KOPT-K1 (cell line): ENCODE measurements around the gene TMEM131.

ENCODE experiments used
- H3K27ac ChIP-seq: fragments of 200-600 bp; sonication (generic); 2 replicates; pipeline ENCODE4 v1.5.1; 2016; ENCODE audit warnings: antibody characterized with exemption, mild to moderate bottlenecking, low read depth, low read length; ENCODE audit not compliant: poor library complexity, severe bottlenecking
- H3K36me3 ChIP-seq: fragments of 200-600 bp; sonication (generic); 2 replicates; pipeline ENCODE4 v1.5.1; 2017; ENCODE audit warnings: antibody characterized with exemption, mild to moderate bottlenecking, low read length, moderate library complexity; ENCODE audit not compliant: insufficient read depth
- H3K9me3 ChIP-seq: fragments of 200-600 bp; sonication (generic); 2 replicates; pipeline ENCODE4 v1.5.1; 2017; ENCODE audit warnings: antibody characterized with exemption, low read length, mild to moderate bottlenecking; ENCODE audit not compliant: insufficient read depth, poor library complexity, severe bottlenecking

The TMEM131 gene

DNA sequence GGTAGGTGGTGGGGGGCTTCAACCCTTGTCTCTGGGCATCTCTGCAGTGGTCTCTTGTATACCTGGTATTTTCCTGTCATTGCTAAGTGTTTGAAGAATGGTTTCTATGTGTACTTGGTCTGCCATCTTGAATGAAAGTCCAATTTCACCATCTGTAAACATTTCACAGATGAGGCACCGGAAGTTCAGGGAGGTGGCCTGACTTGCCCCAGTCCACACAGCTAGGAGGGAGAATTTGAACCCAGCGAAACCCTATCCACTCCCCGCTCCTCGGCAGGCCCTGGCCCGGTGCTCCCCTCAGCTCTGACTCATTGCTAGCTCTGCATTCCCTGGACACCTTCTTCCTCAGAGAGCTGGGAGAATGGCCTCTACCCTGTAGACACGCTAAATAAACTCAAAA lies 251.8 kb downstream of the TMEM131 start:
- H3K36me3 ChIP-seq: peaks cover 47% of the 10 kb centered on the region
- no peaks in the 10 kb centered on the region for H3K9me3 ChIP-seq
- H3K27ac ChIP-seq: no peak overlapping the region

DNA sequence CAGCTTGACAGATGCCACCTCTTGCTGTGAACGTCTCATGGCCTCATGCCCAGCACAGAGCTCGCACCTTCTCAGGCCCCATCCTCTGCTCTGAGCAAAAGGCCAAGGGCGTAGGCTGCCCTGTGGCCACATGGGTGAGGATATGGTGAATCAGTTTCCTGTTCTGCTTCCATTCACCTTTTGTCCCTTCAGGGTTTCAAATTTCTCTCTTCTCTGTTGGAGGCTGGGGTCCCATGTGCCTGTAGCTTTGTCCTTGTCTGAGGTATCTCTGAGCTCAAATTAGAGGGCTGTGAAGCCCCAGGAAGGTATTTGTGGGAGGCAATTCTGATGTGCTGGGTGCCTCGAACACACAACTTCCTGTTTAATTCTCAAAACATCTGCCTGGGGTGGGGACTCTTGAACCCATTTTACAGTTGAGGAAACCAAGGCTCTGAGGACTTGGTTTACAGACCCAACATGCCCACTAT lies 253.3 kb downstream of the TMEM131 start:
- Histone ChIP-seq H3K27ac (peak overlapping the region; percentile 43), H3K9me3 (no peaks in the 10 kb centered on the region), H3K36me3 (peaks cover 62% of the 10 kb centered on the region)

DNA sequence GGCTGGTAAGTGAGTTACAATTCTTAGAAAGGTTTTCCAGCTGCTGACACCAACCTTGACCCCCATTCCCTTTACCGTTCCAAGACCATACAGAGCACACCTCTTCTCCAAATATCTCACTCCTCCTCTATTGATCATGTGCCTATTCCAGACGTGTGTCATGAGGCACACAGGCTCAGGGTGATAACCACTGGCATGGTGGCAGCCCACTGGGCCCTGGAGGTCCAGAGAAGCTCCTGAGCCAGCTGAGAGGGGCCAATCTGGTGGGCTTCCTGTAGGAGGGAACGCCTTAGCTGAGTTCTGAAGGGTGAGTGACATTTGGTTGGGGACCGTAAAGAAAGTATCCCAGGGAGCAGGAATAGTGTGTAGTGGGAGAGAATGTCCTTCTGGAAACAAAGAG lies 254.1 kb downstream of the TMEM131 start:
- Histone ChIP-seq H3K9me3 (no peaks in the 10 kb centered on the region), H3K36me3 (peaks cover 69% of the 10 kb centered on the region), H3K27ac (no peak overlapping the region)

DNA sequence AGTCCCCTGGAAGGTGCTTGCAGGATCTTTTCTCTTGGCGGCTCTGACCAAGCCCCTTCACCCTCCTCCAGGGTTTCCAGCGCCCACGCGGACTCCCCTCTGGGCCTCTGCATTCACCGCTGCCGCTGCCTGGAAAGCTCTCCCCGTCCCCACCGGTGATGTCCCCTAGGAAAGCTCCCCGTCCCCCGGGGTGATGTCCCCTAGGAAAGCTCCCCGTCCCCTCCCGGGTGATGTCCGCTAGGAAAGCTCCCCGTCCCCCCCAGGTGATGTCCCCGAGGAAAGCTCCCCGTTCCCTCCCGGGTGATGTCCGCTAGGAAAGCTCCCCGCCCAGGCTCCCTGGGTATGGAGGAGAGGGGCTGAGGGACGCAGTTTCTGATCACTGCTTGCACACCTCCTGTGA lies 254.5 kb downstream of the TMEM131 start:
- Histone ChIP-seq H3K9me3 (no peaks in the 10 kb centered on the region), H3K36me3 (peaks cover 73% of the 10 kb centered on the region), H3K27ac (no peak overlapping the region)

DNA sequence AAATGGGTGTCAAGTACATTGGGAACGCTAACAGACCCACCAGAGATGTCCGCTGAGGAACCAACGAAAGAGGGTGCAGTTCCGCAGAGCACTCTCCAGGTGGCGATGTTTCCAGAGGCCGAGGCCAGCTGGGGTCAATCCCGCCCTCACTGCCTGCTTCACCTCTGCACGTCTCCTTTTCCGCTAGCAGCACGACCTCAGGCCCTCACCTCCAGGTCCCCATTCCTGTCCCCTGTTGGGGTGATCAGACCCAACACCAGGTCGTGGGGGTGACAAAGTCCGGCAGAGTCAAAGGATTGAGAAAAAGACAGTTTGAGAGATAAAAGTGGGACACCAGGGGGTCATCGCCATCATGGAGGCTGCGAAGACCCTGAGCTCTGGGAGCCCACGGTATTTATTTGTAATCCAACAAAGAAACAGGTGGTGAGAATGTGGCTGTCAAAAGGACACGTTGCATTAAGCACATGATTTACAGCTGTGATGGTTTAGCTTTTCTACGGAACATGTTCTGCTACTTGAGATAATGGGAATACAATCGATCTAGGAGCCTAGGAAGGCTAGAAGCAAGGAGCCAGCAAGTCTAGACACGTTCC lies 255.1 kb downstream of the TMEM131 start:
- Histone ChIP-seq H3K36me3 (peaks cover 78% of the 10 kb centered on the region), H3K9me3 (no peaks in the 10 kb centered on the region), H3K27ac (no peak overlapping the region)

DNA sequence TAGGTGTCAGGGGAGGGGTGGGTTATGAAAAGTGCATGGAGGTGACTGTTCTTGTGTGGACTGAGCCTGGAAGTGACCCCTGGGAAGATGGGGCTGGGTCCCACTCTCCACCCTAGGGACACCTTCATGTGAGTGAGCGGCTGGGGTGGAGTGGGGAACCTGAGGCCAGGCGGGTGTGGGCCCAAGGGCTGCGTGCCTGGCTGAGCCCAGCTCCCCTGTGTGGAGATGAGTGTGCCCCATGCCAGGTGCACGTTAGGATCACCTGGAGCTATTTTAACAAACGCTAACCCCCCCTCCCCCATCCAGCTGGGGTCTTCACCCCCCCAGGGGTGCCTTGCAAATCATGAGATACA lies 255.9 kb downstream of the TMEM131 start:
- peaks cover 86% of the 10 kb centered on the region for H3K36me3 ChIP-seq
- H3K27ac ChIP-seq: no peak overlapping the region
- H3K9me3 ChIP-seq: no peaks in the 10 kb centered on the region

DNA sequence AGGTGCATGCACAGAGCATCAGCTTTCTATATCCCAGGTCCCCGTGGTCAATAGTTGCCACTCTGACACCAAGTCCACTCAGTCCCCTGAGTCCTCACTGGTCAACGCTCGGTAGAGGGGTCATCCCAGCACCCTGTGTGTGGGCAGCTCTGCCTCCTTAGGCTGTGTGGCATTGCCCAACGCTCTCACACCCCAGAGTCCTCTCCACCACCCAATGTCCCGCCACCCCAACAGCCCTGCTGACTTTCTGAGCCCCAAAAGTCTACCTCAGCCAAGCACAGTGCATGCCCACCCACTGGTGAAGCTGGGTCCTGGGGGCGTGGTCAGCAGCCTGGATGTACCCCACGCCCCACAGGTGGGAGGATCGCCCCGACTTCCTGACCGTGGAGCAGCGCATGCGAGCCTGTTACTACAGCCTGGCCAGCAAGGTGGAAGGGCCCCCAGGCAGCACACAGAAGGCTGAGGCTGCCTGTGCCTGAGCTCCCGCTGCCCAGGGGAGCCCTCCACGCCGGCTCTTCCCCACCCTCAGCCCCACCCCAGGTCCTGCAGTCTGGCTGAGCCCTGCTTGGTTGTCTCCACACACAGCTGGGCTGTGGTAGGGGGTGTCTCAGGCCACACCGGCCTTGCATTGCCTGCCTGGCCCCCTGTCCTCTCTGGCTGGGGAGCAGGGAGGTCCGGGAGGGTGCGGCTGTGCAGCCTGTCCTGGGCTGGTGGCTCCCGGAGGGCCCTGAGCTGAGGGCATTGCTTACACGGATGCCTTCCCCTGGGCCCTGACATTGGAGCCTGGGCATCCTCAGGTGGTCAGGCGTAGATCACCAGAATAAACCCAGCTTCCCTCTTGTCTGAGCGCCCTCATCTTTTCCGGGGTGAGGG lies 256.5 kb downstream of the TMEM131 start:
- no peaks in the 10 kb centered on the region for H3K9me3 ChIP-seq
- no peak overlapping the region for H3K27ac ChIP-seq
- peaks cover 88% of the 10 kb centered on the region for H3K36me3 ChIP-seq

DNA sequence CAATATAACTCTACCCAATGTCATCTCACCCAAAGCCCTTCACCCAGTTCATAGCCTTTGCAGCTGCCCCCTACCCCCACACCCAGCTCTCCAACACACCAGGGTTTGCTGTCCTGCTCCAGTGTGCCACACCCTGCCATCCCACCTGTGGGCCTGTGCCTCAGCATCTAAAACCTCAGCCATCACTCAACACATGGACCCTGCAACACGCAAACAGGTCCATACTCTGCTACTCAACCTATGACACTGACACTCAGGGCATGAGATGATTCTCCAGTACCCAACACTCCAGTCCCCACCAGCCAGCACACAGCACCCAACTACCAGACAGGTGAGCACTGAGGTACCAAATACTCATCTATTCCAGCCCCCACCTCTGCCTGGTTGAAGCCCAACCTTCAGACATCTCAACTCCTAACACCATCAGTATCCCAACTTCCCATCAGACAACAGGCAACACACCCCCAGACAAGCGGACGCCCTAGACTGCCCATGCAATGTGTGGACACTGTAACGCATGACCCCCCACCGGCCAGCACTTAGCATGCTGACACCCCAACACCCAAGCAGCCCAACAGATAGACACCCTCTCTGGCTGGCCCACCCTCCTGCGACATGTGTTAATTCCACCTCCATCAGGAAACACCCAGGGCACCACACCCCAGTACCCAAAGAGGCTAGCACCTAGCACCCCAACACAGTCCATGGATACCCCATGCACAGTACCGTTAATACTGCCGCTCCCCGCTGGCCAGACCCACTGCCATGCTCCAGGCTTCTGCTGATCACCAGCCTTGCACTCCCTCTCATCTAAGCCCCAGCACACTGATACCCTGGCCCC lies 257.3 kb downstream of the TMEM131 start:
- no peaks in the 10 kb centered on the region for H3K9me3 ChIP-seq
- H3K36me3 ChIP-seq: peaks cover 89% of the 10 kb centered on the region
- no peak overlapping the region for H3K27ac ChIP-seq

DNA sequence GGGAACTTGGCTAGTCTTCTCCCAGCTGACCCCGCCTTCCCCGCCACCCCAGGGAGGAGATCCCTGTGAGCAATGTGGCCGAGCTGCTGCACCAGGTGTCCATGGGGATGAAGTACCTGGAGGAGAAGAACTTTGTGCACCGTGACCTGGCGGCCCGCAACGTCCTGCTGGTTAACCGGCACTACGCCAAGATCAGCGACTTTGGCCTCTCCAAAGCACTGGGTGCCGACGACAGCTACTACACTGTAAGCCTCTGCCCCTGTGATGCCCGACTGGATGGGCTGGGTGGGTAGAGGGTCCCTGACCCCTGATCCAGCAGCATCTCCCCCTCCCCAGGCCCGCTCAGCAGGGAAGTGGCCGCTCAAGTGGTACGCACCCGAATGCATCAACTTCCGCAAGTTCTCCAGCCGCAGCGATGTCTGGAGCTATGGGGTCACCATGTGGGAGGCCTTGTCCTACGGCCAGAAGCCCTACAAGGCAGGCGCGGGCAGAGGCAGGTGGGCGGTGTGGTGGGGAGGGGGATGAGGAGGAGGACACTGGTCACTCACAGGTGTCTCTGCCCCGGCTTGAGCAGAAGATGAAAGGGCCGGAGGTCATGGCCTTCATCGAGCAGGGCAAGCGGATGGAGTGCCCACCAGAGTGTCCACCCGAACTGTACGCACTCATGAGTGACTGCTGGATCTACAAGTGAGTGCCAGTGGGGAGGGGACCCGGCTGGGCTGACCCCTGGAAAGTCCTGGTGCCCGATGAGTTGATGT lies 258.1 kb downstream of the TMEM131 start:
- H3K27ac ChIP-seq: no peak overlapping the region
- peaks cover 97% of the 10 kb centered on the region for H3K36me3 ChIP-seq
- no peaks in the 10 kb centered on the region for H3K9me3 ChIP-seq

DNA sequence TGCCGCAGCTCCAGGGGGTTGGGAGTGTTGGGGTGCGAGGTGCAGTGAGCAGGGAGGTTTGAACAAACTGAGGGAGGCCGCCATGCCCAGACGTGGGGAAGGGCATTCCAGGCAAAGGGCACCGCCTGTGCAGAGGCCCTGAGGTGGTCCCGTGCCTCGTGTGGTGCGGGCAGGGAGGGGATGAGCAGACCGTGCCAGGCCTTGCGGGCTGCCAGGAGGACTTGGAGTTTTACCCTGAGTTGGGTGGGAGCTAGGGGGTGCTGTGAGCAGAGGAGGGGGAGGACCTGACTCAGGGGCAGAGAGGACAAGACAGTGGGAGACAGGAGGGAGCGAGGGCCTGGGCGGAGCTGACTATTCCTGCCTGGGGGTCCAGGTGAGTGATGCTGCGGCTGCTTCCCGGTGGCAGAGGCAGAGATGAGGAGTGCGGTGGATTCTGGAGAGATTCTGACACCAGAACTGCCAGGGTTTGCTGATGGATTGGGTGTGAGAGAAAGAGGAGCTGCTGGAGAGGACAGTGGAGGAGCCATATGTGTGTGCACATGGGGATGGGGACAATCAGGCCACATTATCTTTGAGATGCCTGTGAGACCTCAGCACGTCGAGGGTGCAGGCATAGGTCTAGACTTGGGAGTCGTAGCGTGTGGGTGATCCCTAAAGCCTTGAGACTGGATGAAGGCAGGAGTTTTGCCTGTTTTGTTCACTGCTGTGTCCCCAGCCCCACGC lies 259.0 kb downstream of the TMEM131 start:
- H3K27ac ChIP-seq: no peak overlapping the region
- no peaks in the 10 kb centered on the region for H3K9me3 ChIP-seq
- peaks cover 99% of the 10 kb centered on the region for H3K36me3 ChIP-seq

DNA sequence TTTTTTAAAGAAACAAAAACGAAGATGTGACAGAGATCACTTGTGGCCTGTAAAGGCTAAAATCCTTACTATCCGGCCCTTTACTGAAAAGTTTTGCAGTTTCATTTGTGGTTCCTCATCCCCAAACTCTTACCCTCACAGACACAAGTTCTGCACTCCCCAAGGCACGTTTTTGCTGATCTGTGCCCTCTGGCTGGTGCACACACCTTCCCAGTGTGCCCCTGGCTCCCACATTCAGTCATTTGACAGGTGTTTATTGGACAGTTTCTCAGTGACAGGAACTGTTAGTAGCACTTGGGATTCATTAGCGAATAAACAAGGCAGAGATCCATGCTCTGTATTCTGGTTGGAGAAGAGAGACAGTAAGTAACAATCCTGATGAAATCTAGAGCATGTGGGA lies 259.6 kb downstream of the TMEM131 start:
- Histone ChIP-seq H3K9me3 (no peaks in the 10 kb centered on the region), H3K27ac (no peak overlapping the region), H3K36me3 (peaks cover 99% of the 10 kb centered on the region)

DNA sequence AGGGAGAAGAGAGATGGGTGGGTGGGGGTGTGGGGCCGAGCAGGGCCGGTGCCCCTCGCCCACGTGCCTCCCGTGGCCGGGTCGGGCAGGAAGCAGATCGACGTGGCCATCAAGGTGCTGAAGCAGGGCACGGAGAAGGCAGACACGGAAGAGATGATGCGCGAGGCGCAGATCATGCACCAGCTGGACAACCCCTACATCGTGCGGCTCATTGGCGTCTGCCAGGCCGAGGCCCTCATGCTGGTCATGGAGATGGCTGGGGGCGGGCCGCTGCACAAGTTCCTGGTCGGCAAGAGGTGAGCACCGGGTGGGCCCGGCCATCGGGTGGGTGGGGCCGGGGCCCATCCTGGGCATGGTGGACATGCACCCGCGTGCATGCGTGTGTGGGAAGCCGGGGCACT lies 260.6 kb downstream of the TMEM131 start:
- Histone ChIP-seq H3K36me3 (peaks cover 99% of the 10 kb centered on the region), H3K27ac (no peak overlapping the region), H3K9me3 (peaks cover 2% of the 10 kb centered on the region)

DNA sequence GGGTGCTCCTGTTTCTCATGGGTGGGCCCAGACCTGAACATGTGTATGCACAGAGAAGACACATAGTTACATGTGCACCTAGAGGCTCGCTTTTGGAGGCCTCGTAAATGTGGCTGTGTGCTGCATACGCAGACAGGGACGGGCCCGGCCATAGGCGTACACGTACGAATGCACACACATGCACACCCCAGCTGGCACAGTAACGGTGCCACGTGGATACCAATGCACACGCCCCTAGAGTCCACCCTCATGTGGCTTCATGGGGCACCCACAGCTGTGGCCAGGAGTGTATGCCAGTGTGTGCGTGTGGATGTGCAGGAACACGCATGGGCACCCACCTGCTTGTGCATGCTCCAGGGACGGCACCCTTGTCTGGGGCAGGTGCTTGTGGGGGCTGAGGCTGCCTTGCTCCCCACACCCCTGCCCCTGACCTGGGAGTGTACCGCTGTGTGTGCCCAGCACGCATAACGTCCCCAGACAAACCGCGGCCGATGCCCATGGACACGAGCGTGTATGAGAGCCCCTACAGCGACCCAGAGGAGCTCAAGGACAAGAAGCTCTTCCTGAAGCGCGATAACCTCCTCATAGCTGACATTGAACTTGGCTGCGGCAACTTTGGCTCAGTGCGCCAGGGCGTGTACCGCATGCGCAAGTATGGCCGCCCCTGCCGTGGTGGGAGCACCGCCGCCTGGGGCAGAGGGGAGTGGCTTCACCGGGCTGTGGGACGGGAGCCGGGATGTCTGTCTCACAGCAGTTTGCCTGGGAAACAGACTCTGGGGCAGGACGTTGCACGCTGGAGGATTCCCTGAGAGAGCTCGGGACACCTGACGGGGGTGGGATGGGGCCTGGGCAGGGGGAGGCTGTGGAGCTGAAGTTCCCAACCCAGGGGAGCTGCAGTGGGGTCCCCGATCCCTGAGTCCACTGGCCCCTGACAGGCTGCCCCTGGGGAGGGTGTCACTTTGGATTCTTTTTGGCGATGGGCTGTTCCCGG lies 261.4 kb downstream of the TMEM131 start:
- Histone ChIP-seq H3K36me3 (peaks cover 99% of the 10 kb centered on the region), H3K9me3 (peaks cover 10% of the 10 kb centered on the region), H3K27ac (no peak overlapping the region)
